Measurements from ENCODE around the gene ADAMTS2.

GRCh38 chr5:179319123-179319522 lies 26.1 kb downstream of the ADAMTS2 start:
- TF ChIP-seq CTCF (IDR thresholded peaks at IDR 0.05; ENCODE audit: low read length) (no peak), EZH2 (IDR thresholded peaks at IDR 0.05; ENCODE audit: borderline replicate concordance, low read length) (no peak)

Measured in OCI-LY1 (cell line).